Measurements from ENCODE around the gene SSU72.
A peak's percentile ranks its signal among the peaks of the same experiment; 100 is the strongest.
"Not testable (repeated sequence)": the region's sequence is repeated elsewhere in the genome, so short reads cannot be mapped to it uniquely, and the experiment has no call there.

The SSU72 gene

DNA sequence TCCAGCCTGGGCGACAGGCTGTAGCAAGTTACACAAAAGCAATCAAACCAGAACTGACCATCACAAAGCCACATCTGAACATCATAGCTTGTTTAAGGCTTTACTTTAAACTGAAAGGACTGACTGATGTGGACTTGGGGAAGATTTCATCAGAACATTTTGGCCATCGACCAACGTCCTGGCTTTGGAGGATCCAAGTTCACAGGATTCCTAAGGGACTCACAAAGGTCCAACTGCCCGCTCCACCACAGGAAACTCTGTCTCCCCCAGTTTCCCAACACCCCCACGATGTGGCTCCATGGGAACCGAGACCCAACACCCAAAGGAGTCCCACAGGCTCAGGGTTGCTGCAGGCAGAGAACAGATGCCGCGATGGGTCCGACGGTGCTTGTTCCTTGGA is 9.3 kb downstream of the SSU72 start:
- H3K27ac ChIP-seq (ENCODE audit: low read depth, low read length): no peak overlapping the region
- H3K27me3 ChIP-seq (ENCODE audit: control insufficient read depth, insufficient read depth, low read length): no peaks in the 10 kb centered on the region
- no peak overlapping the region for H3K4me3 ChIP-seq (ENCODE audit: low read depth, low read length)
- peaks cover 3% of the 10 kb centered on the region; the same call in 1 of the 2 replicates for H3K4me1 ChIP-seq (ENCODE audit: control insufficient read depth, insufficient read depth, low read length)
- H3K9ac ChIP-seq (ENCODE audit: low read length): no peak overlapping the region
- H3K36me3 ChIP-seq (ENCODE audit: control insufficient read depth, insufficient read depth, low read length): peaks cover 60% of the 10 kb centered on the region
- no peaks in the 10 kb centered on the region for H3K9me3 ChIP-seq (ENCODE audit: control insufficient read depth, insufficient read depth, low read depth, low read length)

DNA sequence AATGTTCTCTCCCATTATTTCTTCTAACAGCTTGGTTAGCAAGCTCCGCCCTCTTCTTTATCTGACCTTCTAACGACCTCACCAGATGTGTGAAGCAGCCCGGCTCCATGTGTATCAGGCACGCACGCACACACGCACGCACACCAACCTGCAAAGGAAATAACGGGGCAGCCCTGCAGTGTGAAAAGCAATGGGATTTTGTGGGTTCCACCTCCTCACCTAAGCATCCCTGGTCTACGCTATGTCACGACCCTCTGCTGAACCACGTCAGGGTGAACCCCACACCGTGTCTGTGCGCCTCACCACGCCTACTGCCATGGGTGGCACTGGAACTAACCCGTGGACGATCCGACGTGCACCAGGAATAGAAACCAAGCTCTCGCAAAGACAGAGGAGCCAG is 10.4 kb downstream of the SSU72 start:
- H3K9me3 ChIP-seq (ENCODE audit: control insufficient read depth, insufficient read depth, low read depth, low read length): no peaks in the 10 kb centered on the region
- H3K36me3 ChIP-seq (ENCODE audit: control insufficient read depth, insufficient read depth, low read length): peaks cover 60% of the 10 kb centered on the region
- H3K9ac ChIP-seq (ENCODE audit: low read length): no peak overlapping the region
- no peak overlapping the region for H3K27ac ChIP-seq (ENCODE audit: low read depth, low read length)
- H3K4me3 ChIP-seq (ENCODE audit: low read depth, low read length): no peak overlapping the region
- no peaks in the 10 kb centered on the region for H3K27me3 ChIP-seq (ENCODE audit: control insufficient read depth, insufficient read depth, low read length)
- H3K4me1 ChIP-seq (ENCODE audit: control insufficient read depth, insufficient read depth, low read length): peaks cover under 1% of the 10 kb centered on the region; the same call in 1 of the 2 replicates

DNA sequence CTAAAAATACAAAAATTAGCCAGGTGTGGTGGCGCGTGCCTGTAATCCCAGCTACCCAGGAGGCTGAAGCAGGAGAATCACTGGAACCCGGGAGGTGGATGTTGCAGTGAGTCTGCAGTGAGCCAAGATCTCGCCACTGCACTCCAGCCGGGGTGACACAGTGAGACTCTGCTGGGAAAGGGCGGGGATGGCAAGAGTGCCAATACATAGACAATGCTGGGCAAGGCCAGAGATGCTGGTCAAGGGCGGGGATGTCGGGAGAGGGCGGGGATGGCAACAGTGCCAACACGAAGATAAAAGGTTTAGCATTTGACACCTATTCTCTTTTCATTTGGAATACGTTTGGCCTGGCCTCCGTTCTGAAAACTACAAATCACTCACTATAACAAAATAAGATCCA is 11.0 kb downstream of the SSU72 start:
- H3K9me3 ChIP-seq (ENCODE audit: control insufficient read depth, insufficient read depth, low read depth, low read length): no peaks in the 10 kb centered on the region
- no peak overlapping the region for H3K4me3 ChIP-seq (ENCODE audit: low read depth, low read length)
- H3K27me3 ChIP-seq (ENCODE audit: control insufficient read depth, insufficient read depth, low read length): no peaks in the 10 kb centered on the region
- H3K9ac ChIP-seq (ENCODE audit: low read length): no peak overlapping the region
- H3K4me1 ChIP-seq (ENCODE audit: control insufficient read depth, insufficient read depth, low read length): no peaks in the 10 kb centered on the region; the same call in 1 of the 2 replicates
- H3K27ac ChIP-seq (ENCODE audit: low read depth, low read length): no peak overlapping the region
- peaks cover 58% of the 10 kb centered on the region for H3K36me3 ChIP-seq (ENCODE audit: control insufficient read depth, insufficient read depth, low read length)

DNA sequence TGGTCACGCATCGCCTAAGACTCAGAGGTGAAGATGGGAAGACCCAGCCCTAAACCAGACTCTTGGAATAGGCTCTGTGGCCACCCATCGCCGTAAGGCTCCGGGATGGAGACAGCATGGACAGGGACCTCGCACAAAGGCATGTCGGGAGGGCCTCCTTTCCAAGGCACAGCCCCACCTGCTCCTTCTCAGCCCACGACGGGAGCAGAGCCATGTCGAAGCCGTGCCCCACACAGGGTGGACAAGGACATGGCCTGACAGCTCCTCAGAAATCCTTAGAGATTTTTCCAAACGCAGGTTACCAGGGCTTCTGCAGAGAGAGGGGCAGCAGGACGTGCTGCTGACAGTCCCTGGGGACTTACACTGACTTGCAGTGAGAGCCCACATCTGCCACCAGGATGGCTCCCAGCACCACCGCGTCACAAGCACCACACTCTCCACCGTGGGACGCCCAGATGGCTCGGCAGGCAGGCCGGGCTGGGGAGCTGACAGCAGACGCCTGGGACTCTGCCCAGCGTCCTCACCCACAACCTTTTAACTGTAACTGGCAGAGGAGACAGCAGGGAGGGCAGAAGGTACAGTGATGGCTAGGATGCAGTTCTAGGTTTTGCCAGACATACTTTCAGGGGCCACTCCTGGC is 12.0 kb downstream of the SSU72 start:
- Histone ChIP-seq H3K4me1 (ENCODE audit: control insufficient read depth, insufficient read depth, low read length) (no peaks in the 10 kb centered on the region; the same call in 1 of the 2 replicates), H3K27ac (ENCODE audit: low read depth, low read length) (no peak overlapping the region), H3K27me3 (ENCODE audit: control insufficient read depth, insufficient read depth, low read length) (no peaks in the 10 kb centered on the region), H3K4me3 (ENCODE audit: low read depth, low read length) (no peak overlapping the region), H3K36me3 (ENCODE audit: control insufficient read depth, insufficient read depth, low read length) (peaks cover 58% of the 10 kb centered on the region), H3K9me3 (ENCODE audit: control insufficient read depth, insufficient read depth, low read depth, low read length) (no peaks in the 10 kb centered on the region), H3K9ac (ENCODE audit: low read length) (no peak overlapping the region)

DNA sequence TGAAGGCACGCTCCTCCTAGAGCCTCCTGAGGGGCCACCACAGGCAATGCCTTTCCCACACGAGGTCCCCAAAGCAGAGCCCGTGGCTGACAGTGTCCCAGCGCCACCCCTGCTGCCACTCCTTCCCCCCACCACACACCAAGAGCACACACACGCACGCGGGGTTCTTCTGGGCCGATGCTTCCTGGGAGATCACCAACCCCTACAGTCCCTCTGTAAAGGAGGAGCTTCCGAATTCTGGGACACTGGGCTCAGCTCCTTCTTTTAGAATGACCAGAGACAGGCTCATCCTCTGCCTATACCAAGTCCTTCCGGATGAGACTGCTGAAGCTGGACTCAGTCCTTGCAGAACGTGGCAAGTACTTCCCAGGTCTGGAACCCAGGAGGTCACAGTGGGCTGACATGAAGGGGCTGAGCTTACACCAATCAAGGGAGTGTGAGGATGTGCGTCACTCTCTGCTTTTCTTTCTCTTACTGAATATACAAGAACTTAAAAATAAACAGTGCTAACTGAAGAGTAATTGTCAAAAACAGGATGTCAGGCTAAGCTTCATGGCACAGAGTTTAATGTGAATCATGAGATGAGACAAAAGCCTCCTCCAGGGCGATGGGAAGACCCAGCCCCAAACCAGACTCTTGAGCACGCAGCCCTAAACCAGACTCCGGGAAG is 12.7 kb downstream of the SSU72 start:
- Histone ChIP-seq H3K4me1 (ENCODE audit: control insufficient read depth, insufficient read depth, low read length) (no peaks in the 10 kb centered on the region), H3K36me3 (ENCODE audit: control insufficient read depth, insufficient read depth, low read length) (peaks cover 58% of the 10 kb centered on the region), H3K27ac (ENCODE audit: low read depth, low read length) (no peak overlapping the region), H3K9me3 (ENCODE audit: control insufficient read depth, insufficient read depth, low read depth, low read length) (no peaks in the 10 kb centered on the region), H3K4me3 (ENCODE audit: low read depth, low read length) (no peak overlapping the region), H3K9ac (ENCODE audit: low read length) (no peak overlapping the region), H3K27me3 (ENCODE audit: control insufficient read depth, insufficient read depth, low read length) (no peaks in the 10 kb centered on the region)

DNA sequence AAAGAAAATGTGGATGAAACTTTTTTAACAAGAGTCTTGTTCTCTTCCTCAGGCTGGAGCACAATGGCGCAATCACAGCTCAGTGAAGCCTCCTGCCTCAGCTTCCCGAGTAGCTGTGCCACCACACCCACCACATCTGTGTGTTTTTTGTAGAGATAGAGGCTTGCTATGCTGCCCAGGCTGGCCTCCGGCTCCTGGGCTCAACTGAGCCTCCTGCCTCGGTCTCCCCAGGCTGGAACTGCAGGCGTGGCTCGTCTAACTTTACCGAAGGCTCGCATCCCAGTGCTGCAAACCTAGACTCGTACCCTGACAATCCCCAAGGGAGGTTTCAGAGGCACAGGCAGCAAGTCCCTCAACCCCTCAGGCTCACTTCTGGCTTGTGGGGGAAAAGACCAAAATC is 14.5 kb downstream of the SSU72 start:
- Histone ChIP-seq H3K36me3 (ENCODE audit: control insufficient read depth, insufficient read depth, low read length) (peaks cover 58% of the 10 kb centered on the region), H3K4me3 (ENCODE audit: low read depth, low read length) (no peak overlapping the region), H3K27ac (ENCODE audit: low read depth, low read length) (no peak overlapping the region), H3K27me3 (ENCODE audit: control insufficient read depth, insufficient read depth, low read length) (no peaks in the 10 kb centered on the region), H3K9ac (ENCODE audit: low read length) (no peak overlapping the region), H3K9me3 (ENCODE audit: control insufficient read depth, insufficient read depth, low read depth, low read length) (no peaks in the 10 kb centered on the region), H3K4me1 (ENCODE audit: control insufficient read depth, insufficient read depth, low read length) (no peaks in the 10 kb centered on the region)

DNA sequence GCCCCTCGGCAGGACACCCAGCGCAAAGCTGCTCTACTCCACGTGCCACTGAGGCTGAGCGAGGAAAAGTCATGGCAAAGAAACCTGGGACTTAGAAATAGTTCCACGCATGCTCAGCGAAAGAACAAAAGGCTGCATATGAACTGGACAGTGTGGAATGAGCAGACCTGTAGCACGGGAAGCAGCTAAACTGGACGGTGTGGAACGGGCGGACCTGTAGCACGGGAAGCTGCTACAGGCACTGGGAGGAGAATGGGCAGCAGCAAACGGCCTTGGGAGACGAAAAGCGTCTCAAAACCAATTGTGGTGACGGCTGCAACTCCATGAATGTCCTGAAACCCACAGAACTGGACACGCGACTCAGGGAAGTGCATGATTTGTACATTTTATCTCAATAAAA is 15.6 kb downstream of the SSU72 start:
- H3K27me3 ChIP-seq (ENCODE audit: control insufficient read depth, insufficient read depth, low read length): no peaks in the 10 kb centered on the region
- H3K9me3 ChIP-seq (ENCODE audit: control insufficient read depth, insufficient read depth, low read depth, low read length): no peaks in the 10 kb centered on the region
- no peak overlapping the region for H3K27ac ChIP-seq (ENCODE audit: low read depth, low read length)
- peaks cover 47% of the 10 kb centered on the region for H3K36me3 ChIP-seq (ENCODE audit: control insufficient read depth, insufficient read depth, low read length)
- H3K4me1 ChIP-seq (ENCODE audit: control insufficient read depth, insufficient read depth, low read length): no peaks in the 10 kb centered on the region
- H3K9ac ChIP-seq (ENCODE audit: low read length): no peak overlapping the region
- no peak overlapping the region for H3K4me3 ChIP-seq (ENCODE audit: low read depth, low read length)

DNA sequence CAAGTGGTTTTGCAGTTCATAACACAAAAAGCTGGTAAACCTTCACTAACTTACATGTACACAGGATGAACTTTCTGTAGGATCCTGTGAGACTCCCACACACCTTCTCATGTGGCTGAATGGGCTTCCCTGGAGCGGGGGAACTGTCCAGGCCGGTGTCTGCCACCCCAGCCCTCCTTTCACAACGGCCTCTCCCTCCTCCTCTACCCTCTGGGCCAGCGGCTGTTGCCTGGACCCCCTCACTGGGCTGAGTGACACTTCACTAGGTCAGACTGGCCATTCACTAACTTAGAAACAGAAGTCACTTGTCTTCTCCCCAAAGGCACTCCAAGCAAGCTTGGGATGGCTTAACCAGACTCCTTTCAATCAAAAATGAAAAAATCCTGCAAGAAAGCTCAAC is 16.1 kb downstream of the SSU72 start:
- H3K9ac ChIP-seq (ENCODE audit: low read length): no peak overlapping the region
- H3K4me3 ChIP-seq (ENCODE audit: low read depth, low read length): no peak overlapping the region
- H3K27ac ChIP-seq (ENCODE audit: low read depth, low read length): no peak overlapping the region
- no peaks in the 10 kb centered on the region for H3K27me3 ChIP-seq (ENCODE audit: control insufficient read depth, insufficient read depth, low read length)
- H3K9me3 ChIP-seq (ENCODE audit: control insufficient read depth, insufficient read depth, low read depth, low read length): no peaks in the 10 kb centered on the region
- no peaks in the 10 kb centered on the region for H3K4me1 ChIP-seq (ENCODE audit: control insufficient read depth, insufficient read depth, low read length)
- H3K36me3 ChIP-seq (ENCODE audit: control insufficient read depth, insufficient read depth, low read length): peaks cover 43% of the 10 kb centered on the region

DNA sequence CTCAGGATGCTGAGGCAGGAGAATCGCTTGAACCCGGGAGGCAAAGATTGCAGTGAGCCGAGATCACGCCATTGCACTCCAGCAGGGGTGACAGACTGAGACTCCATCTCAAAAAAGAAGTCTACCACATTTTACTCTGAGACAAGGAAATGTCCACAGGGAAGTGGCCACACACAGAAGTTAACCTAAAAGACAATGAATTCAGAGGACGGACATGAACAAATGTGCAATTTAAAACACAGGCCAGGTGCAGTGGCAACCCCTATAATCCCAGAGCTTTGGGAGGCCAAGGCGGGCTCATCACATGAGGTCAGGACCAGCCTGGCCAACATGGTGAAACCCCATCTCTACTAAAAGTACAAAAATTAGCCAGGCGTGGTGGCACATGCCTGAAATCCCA is 17.0 kb downstream of the SSU72 start:
- peaks cover 34% of the 10 kb centered on the region for H3K36me3 ChIP-seq (ENCODE audit: control insufficient read depth, insufficient read depth, low read length)
- not testable (repeated sequence) for H3K9me3 ChIP-seq (ENCODE audit: control insufficient read depth, insufficient read depth, low read depth, low read length); H3K4me1 ChIP-seq (ENCODE audit: control insufficient read depth, insufficient read depth, low read length); H3K4me3 ChIP-seq (ENCODE audit: low read depth, low read length); H3K9ac ChIP-seq (ENCODE audit: low read length); H3K27ac ChIP-seq (ENCODE audit: low read depth, low read length); H3K27me3 ChIP-seq (ENCODE audit: control insufficient read depth, insufficient read depth, low read length)

DNA sequence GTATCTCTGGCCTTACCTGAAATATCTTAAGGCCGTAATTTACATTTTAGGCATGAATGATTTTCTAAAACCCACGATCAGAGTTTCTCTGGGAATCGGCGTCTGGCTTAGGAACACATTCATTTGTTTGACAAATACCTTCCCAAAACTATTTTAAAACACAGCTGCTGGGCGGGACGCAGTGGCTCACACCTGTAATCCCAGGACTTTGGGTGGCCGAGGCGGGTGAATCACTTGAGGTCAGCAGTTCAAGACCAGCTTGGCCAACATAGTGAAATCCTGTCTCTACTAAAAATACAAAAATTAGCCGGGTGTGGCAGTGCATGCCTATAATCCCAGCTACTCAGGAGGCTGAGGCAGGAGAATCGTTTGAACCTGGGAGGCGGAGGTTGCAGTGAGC is 17.7 kb downstream of the SSU72 start:
- not testable (repeated sequence) for H3K4me3 ChIP-seq (ENCODE audit: low read depth, low read length); H3K4me1 ChIP-seq (ENCODE audit: control insufficient read depth, insufficient read depth, low read length); H3K9ac ChIP-seq (ENCODE audit: low read length); H3K9me3 ChIP-seq (ENCODE audit: control insufficient read depth, insufficient read depth, low read depth, low read length); H3K27me3 ChIP-seq (ENCODE audit: control insufficient read depth, insufficient read depth, low read length)
- Histone ChIP-seq H3K36me3 (ENCODE audit: control insufficient read depth, insufficient read depth, low read length) (peaks cover 26% of the 10 kb centered on the region), H3K27ac (ENCODE audit: low read depth, low read length) (0 out of 2 replicates have a peak overlapping the region, but pooled peaks have one; percentile 63)

DNA sequence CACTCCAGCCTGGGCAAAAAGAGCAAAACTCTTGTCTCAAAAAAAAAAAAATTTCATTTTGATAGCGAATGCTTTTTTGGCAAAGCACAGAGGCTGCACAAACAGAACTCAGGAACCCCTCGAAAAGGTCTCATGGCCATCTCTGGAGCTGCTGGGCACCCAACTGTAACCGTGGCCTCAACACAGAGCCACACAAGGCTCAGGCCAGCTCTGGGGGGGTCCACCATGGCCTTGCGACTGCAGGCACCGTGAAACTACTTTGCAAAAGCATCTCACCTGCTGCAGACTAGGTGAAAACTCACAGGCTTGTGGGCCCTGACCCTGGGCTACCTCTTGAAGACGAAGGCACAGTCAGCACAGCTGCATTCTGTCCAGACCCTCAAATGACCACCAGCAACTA is 18.2 kb downstream of the SSU72 start:
- Histone ChIP-seq H3K9ac (ENCODE audit: low read length) (no peak overlapping the region), H3K4me3 (ENCODE audit: low read depth, low read length) (no peak overlapping the region), H3K9me3 (ENCODE audit: control insufficient read depth, insufficient read depth, low read depth, low read length) (no peaks in the 10 kb centered on the region), H3K27me3 (ENCODE audit: control insufficient read depth, insufficient read depth, low read length) (no peaks in the 10 kb centered on the region), H3K27ac (ENCODE audit: low read depth, low read length) (0 out of 2 replicates have a peak overlapping the region, but pooled peaks have one; percentile 63), H3K4me1 (ENCODE audit: control insufficient read depth, insufficient read depth, low read length) (no peaks in the 10 kb centered on the region), H3K36me3 (ENCODE audit: control insufficient read depth, insufficient read depth, low read length) (peaks cover 22% of the 10 kb centered on the region)
